IMR-90 (cell line): ENCODE measurements around the gene MTMR2. TPM values are rescaled to one million over a fixed set of nuclear protein-coding genes. Genes with fewer than 3 reads are reported as not detected.

Experiments
- ATAC-seq: fragments of 200-7000 bp; cut with Tn5 transposase; 2 replicates; pipeline ENCODE4 v1.9.1; 2020; ENCODE audit warnings: low read depth, mild to moderate bottlenecking, moderate library complexity
- BruUV-seq: library from RNA; stranded (reverse); fragments of 400-500 nt; replicated peaks from 2 replicates; lab custom pipeline; 2021; lab: Mats Ljungman, UMichigan
- CTCF ChIA-PET: fragments of 300-600 bp; formaldehyde crosslinking; extraction: SDS; loops from one replicate; lab custom pipeline; 2021; ENCODE audit warnings: antibody characterized with exemption; lab: Yijun Ruan, JAX
- POLR2A ChIA-PET: fragments of 300-600 bp; sonication (Branson Sonifier 250); formaldehyde crosslinking; loops from one replicate; lab custom pipeline; 2022; ENCODE audit warnings: antibody characterized with exemption; ENCODE audit not compliant: unreplicated experiment; lab: Charles Lee
- DNase-seq: peaks from one replicate; pipeline ENCODE4 v3.0.0; 2013
- H2AFZ ChIP-seq: replicated peaks from 2 replicates; pipeline ENCODE3; 2013; ENCODE audit warnings: low read length, mild to moderate bottlenecking; ENCODE audit not compliant: poor library complexity
- H2AK5ac ChIP-seq: 2 replicates; pipeline ENCODE4 v1.6.1; 2013; ENCODE audit warnings: low read depth, low read length, inconsistent platforms
- H2AK9ac ChIP-seq: replicated peaks from 2 replicates; pipeline ENCODE3; 2013; ENCODE audit warnings: mild to moderate bottlenecking, low read depth, low read length, moderate library complexity; ENCODE audit not compliant: poor library complexity
- H2BK120ac ChIP-seq: 2 replicates; pipeline ENCODE4 v1.6.1; 2013; ENCODE audit warnings: low read depth, low read length, inconsistent platforms
- H2BK15ac ChIP-seq: 3 replicates; pipeline ENCODE4 v1.6.1; 2013; ENCODE audit warnings: low read depth, low read length, inconsistent platforms
- H2BK20ac ChIP-seq: 2 replicates; pipeline ENCODE4 v1.6.1; 2013; ENCODE audit warnings: low read depth, mild to moderate bottlenecking, inconsistent platforms, low read length, moderate library complexity
- H2BK5ac ChIP-seq: 2 replicates; pipeline ENCODE4 v1.6.1; 2013; ENCODE audit warnings: mild to moderate bottlenecking, low read depth, low read length, inconsistent platforms; ENCODE audit not compliant: poor library complexity, severe bottlenecking
- H3K14ac ChIP-seq: replicated peaks from 2 replicates; pipeline ENCODE4 v1.6.1; 2013; ENCODE audit warnings: low read depth, low read length, inconsistent platforms
- H3K18ac ChIP-seq: 2 replicates; pipeline ENCODE4 v1.6.1; 2013; ENCODE audit warnings: low read depth, low read length, control low read depth
- H3K23ac ChIP-seq: 2 replicates; pipeline ENCODE4 v1.6.1; 2013; ENCODE audit warnings: low read depth, low read length, inconsistent platforms
- H3K27ac ChIP-seq: 2 replicates; pipeline ENCODE4 v1.5.1; 2013; ENCODE audit warnings: mild to moderate bottlenecking, control low read depth, low read length; ENCODE audit not compliant: insufficient read depth
- H3K27me3 ChIP-seq: 2 replicates; pipeline ENCODE4 v1.6.1; 2013; ENCODE audit warnings: low read length; ENCODE audit not compliant: control insufficient read depth, insufficient read depth
- H3K36me3 ChIP-seq: 2 replicates; pipeline ENCODE4 v1.6.1; 2013; ENCODE audit warnings: low read length, mixed read lengths; ENCODE audit not compliant: control insufficient read depth, insufficient read depth
- H3K4ac ChIP-seq: 2 replicates; pipeline ENCODE4 v1.6.1; 2013; ENCODE audit warnings: low read depth, low read length, inconsistent platforms
- H3K4me1 ChIP-seq: 2 replicates; pipeline ENCODE4 v1.6.1; 2013; ENCODE audit warnings: low read length, mixed read lengths; ENCODE audit not compliant: control insufficient read depth, insufficient read depth
- H3K4me2 ChIP-seq: 2 replicates; pipeline ENCODE4 v1.6.1; 2013; ENCODE audit warnings: low read depth, mild to moderate bottlenecking, control low read depth, low read length, moderate library complexity
- H3K4me3 ChIP-seq: 2 replicates; pipeline ENCODE4 v1.5.1; 2013; ENCODE audit warnings: low read depth, mild to moderate bottlenecking, control low read depth, low read length, moderate library complexity; ENCODE audit not compliant: insufficient read depth
- H3K56ac ChIP-seq: 2 replicates; pipeline ENCODE4 v1.6.1; 2013; ENCODE audit warnings: low read length, inconsistent platforms; ENCODE audit not compliant: insufficient read depth; ENCODE audit errors: extremely low read depth
- H3K79me1 ChIP-seq, 2 experiments: 2 replicates each; pipeline ENCODE4 v1.6.1; 2013; ENCODE audit warnings: low read length in 2 of 2, inconsistent platforms in 1 of 2, low read depth in 1 of 2
- H3K9ac ChIP-seq: 2 replicates; pipeline ENCODE4 v1.6.1; 2013; ENCODE audit warnings: low read depth, low read length, control low read depth
- H3K9me1 ChIP-seq: 2 replicates; pipeline ENCODE4 v1.6.1; 2013; ENCODE audit warnings: low read length, inconsistent platforms; ENCODE audit not compliant: insufficient read depth
- H3K9me3 ChIP-seq: 2 replicates; pipeline ENCODE4 v1.6.1; 2013; ENCODE audit warnings: low read length; ENCODE audit not compliant: control insufficient read depth, insufficient read depth
- H4K20me1 ChIP-seq: 2 replicates; pipeline ENCODE4 v1.6.1; 2013; ENCODE audit warnings: low read length, inconsistent platforms; ENCODE audit not compliant: insufficient read depth
- H4K5ac ChIP-seq: 2 replicates; pipeline ENCODE4 v1.6.1; 2013; ENCODE audit warnings: mild to moderate bottlenecking, low read depth, low read length, control low read depth
- H4K8ac ChIP-seq, 2 experiments: 2 replicates each; pipeline ENCODE4 v1.6.1; 2013; ENCODE audit warnings: low read depth in 2 of 2, low read length in 2 of 2, control low read depth in 1 of 2, inconsistent platforms in 1 of 2
- H4K91ac ChIP-seq: 2 replicates; pipeline ENCODE4 v1.6.1; 2013; ENCODE audit warnings: low read depth, low read length, inconsistent platforms; ENCODE audit not compliant: insufficient read depth
- BHLHE40 ChIP-seq: fragments of 150-350 bp; IDR thresholded peaks from 2 replicates; pipeline ENCODE4 v1.6.1; 2016; ENCODE audit warnings: mild to moderate bottlenecking, low read depth, low read length
- ELK1 ChIP-seq: fragments of 150-350 bp; IDR thresholded peaks from 2 replicates; pipeline ENCODE4 v1.6.1; 2016; ENCODE audit warnings: low read depth, mild to moderate bottlenecking, low read length, moderate library complexity, borderline replicate concordance
- POLR2A ChIP-seq: IDR thresholded peaks from 2 replicates; pipeline ENCODE4 v1.6.1; 2012; ENCODE audit warnings: mild to moderate bottlenecking, low read depth, low read length
- RAD21 ChIP-seq: IDR thresholded peaks from 2 replicates; pipeline ENCODE4 v1.6.1; 2012; ENCODE audit warnings: low read length, improper control_type of control experiment
- RCOR1 ChIP-seq: IDR thresholded peaks from 2 replicates; pipeline ENCODE4 v1.6.1; 2012; ENCODE audit warnings: mild to moderate bottlenecking, low read length, improper control_type of control experiment; ENCODE audit not compliant: insufficient replicate concordance
- SMC3 ChIP-seq: fragments of 150-350 bp; IDR thresholded peaks from 2 replicates; pipeline ENCODE4 v1.6.1; 2016; ENCODE audit warnings: low read depth, mild to moderate bottlenecking, antibody characterized with exemption, low read length, moderate library complexity
- WGBS, 2 experiments: methylation state at CpG; one replicate each; pipeline versions ENCODE4 v1.1.5 to v1.1.7; 2013; ENCODE audit warnings: missing lambda C conversion rate in 2 of 2; ENCODE audit not compliant: insufficient read length in 1 of 2; ENCODE audit errors: extremely low coverage in 2 of 2; 5-methylcytosine and 5-hydroxymethylcytosine counted together
- dilution Hi-C: fragments of 300-500 bp; cut with HindIII; formaldehyde crosslinking; loops from one replicate; pipeline ENCODE4 v1.14.3; 2018; ENCODE audit warnings: low sequenced_read_pairs; ENCODE audit not compliant: unreplicated experiment
- in situ Hi-C: fragments of 300-500 bp; cut with MboI; formaldehyde crosslinking; loops from 3 replicates; pipeline ENCODE4 v1.14.3; 2019; ENCODE audit warnings: low sequenced_read_pairs, inconsistent platforms, mixed read lengths
- intact Hi-C: fragments of 100-400 bp; cut with micrococcal nuclease; formaldehyde crosslinking; loops from 2 replicates; pipeline ENCODE4 v1.10.0; 2022
- polyA plus RNA-seq, 3 experiments: library from polyadenylated mRNA; depleted of rRNA; stranded (reverse); fragments of >200 nt; gene quantifications; 2 replicates each; pipeline ENCODE4 v1.2.3, GENCODE V29; 2012; ENCODE audit warnings: low replicate concordance in 1 of 3
- total RNA-seq: library from RNA; depleted of rRNA; stranded (reverse); fragments of >200 nt; gene quantifications from 2 replicates; pipeline ENCODE4 v1.2.3, GENCODE V29; 2012
- TF ChIP-seq, protein P1 (sequence below): conservative IDR thresholded peaks from 2 replicates; pipeline ENCODE4 v1.5.1; 2012; ENCODE audit warnings: mild to moderate bottlenecking, low read depth, low read length, improper control_type of control experiment

The MTMR2 gene
- total and polyA plus RNA-seq, 2 of the 4 experiments (the other 2 are of a cell fraction), result 16.6 to 30.6 TPM

- Histone ChIP-seq H3K27me3 (no peaks in the 10 kb centered on the region), H2BK15ac (no peak overlapping the region), H3K14ac (no peak overlapping the region), H3K56ac (no peak overlapping the region), H3K23ac (no peak overlapping the region), H4K5ac (no peak overlapping the region), H2AK9ac (no peak overlapping the region), H3K9me1 (no peaks in the 10 kb centered on the region), H2BK120ac (no peak overlapping the region), H3K79me1 (peaks cover 0 to 7% of the 10 kb centered on the region in 2 experiments; a peak in 1 of 4 replicates), H2BK5ac (no peak overlapping the region), H3K9ac (no peak overlapping the region), H2BK20ac (no peak overlapping the region), H3K9me3 (no peaks in the 10 kb centered on the region), H3K27ac (no peak overlapping the region), H2AFZ (no peak overlapping the region), H4K8ac (no peak overlapping the region), H3K4me3 (no peak overlapping the region), H4K20me1 (no peaks in the 10 kb centered on the region), H3K36me3 (peaks cover 3% of the 10 kb centered on the region), H2AK5ac (no peak overlapping the region), H4K91ac (no peak overlapping the region), H3K4me2 (no peak overlapping the region), H3K4me1 (peaks cover 4% of the 10 kb centered on the region; the same call in 1 of the 2 replicates), H3K4ac (no peak overlapping the region), H3K18ac (no peak overlapping the region)
- CTCF ChIA-PET, result interaction anchor here (0.6 kb wide), 1 partner anchor 259 kb away, joined by 4 read pairs; no protein-coding TSS in a partner anchor
- POLR2A ChIA-PET, result no interaction called here
- ATAC-seq, result no peak
- intact Hi-C loops, result no loop called here
- TF ChIP-seq RCOR1, result no peak
- no peak for TF ChIP-seq SMC3
- no peak for TF ChIP-seq RAD21
- TF ChIP-seq ELK1, result no peak
- TF ChIP-seq, protein P1, sequence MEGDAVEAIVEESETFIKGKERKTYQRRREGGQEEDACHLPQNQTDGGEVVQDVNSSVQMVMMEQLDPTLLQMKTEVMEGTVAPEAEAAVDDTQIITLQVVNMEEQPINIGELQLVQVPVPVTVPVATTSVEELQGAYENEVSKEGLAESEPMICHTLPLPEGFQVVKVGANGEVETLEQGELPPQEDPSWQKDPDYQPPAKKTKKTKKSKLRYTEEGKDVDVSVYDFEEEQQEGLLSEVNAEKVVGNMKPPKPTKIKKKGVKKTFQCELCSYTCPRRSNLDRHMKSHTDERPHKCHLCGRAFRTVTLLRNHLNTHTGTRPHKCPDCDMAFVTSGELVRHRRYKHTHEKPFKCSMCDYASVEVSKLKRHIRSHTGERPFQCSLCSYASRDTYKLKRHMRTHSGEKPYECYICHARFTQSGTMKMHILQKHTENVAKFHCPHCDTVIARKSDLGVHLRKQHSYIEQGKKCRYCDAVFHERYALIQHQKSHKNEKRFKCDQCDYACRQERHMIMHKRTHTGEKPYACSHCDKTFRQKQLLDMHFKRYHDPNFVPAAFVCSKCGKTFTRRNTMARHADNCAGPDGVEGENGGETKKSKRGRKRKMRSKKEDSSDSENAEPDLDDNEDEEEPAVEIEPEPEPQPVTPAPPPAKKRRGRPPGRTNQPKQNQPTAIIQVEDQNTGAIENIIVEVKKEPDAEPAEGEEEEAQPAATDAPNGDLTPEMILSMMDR, result no peak
- no peak for TF ChIP-seq POLR2A
- no peak for TF ChIP-seq BHLHE40
- no peak for DNase-seq
- dilution Hi-C loops, result no loop called here
- WGBS, 2 experiments, result no CpG with 5 or more reads among the region's 2 CpGs
- no TSS peak for BruUV-seq
- in situ Hi-C loops, result no loop called here
These were observed 70.0 kb downstream of the MTMR2 start for GRCh38 chr11:95853862-95854261.
